Neural cell (in vitro differentiated cells): Measurements from ENCODE around the gene OR6X1. TPM values are rescaled to one million over a fixed set of nuclear protein-coding genes. Genes with fewer than 3 reads are reported as not detected.

Experiments
- H2AFZ ChIP-seq: fragments of 200-600, 300-800 bp; sonication (generic), shearing (Covaris generic); 2 replicates; pipeline ENCODE4 v1.6.0; 2014; ENCODE audit warnings: low read depth, mild to moderate bottlenecking, antibody characterized with exemption, low read length, moderate library complexity
- H3F3A ChIP-seq: fragments of 200-600 bp; shearing (Covaris generic); 2 replicates; pipeline ENCODE4 v1.6.1; 2016; ENCODE audit warnings: mild to moderate bottlenecking, moderate library complexity, mixed read lengths, antibody characterized with exemption, low read length; ENCODE audit not compliant: insufficient read depth, poor library complexity, severe bottlenecking
- H3K27ac ChIP-seq: fragments of 200-600, 300-800 bp; sonication (generic), shearing (Covaris generic); 2 replicates; pipeline ENCODE4 v1.5.1; 2014; ENCODE audit warnings: mild to moderate bottlenecking, low read length, moderate library complexity
- H3K27me3 ChIP-seq: fragments of 300-800, 200-600 bp; sonication (generic), shearing (Covaris generic); 2 replicates; pipeline ENCODE4 v1.6.0; 2014; ENCODE audit warnings: mild to moderate bottlenecking, low read depth, low read length, moderate library complexity; ENCODE audit not compliant: insufficient read depth
- H3K36me3 ChIP-seq: fragments of 300-800, 200-600 bp; sonication (generic), shearing (Covaris generic); 2 replicates; pipeline ENCODE4 v1.5.1; 2014; ENCODE audit warnings: mild to moderate bottlenecking, antibody characterized with exemption, low read length, moderate library complexity; ENCODE audit not compliant: insufficient read depth
- H3K4me2 ChIP-seq: fragments of 300-800, 200-600 bp; sonication (generic), shearing (Covaris generic); 2 replicates; pipeline ENCODE4 v1.6.0; 2014; ENCODE audit warnings: mild to moderate bottlenecking, low read length
- H3K4me3 ChIP-seq: fragments of 300-800, 200-600 bp; sonication (generic), shearing (Covaris generic); 2 replicates; pipeline ENCODE4 v1.5.1; 2014; ENCODE audit warnings: mild to moderate bottlenecking, low read length, moderate library complexity
- H3K79me2 ChIP-seq: fragments of 200-600 bp; shearing (Covaris generic); replicated peaks from 2 replicates; pipeline ENCODE4 v1.6.0; 2014; ENCODE audit warnings: mild to moderate bottlenecking, low read length, moderate library complexity; ENCODE audit not compliant: insufficient read depth
- H3K9ac ChIP-seq: fragments of 300-800, 200-600 bp; sonication (generic), shearing (Covaris generic); 2 replicates; pipeline ENCODE4 v1.6.1; 2016; ENCODE audit warnings: mild to moderate bottlenecking, low read length, mixed read lengths
- H3K9me2 ChIP-seq: fragments of 200-600 bp; shearing (Covaris generic); 2 replicates; pipeline ENCODE4 v1.6.1; 2016; ENCODE audit warnings: mild to moderate bottlenecking, low read length, mixed read lengths; ENCODE audit not compliant: insufficient read depth
- H3K9me3 ChIP-seq: fragments of 200-600, 300-800 bp; sonication (generic), shearing (Covaris generic); 2 replicates; pipeline ENCODE4 v1.6.1; 2016; ENCODE audit warnings: mild to moderate bottlenecking, mixed run types, low read length, moderate library complexity, mixed read lengths
- H4K20me1 ChIP-seq: fragments of 200-600 bp; shearing (Covaris generic); 2 replicates; pipeline ENCODE4 v1.6.1; 2016; ENCODE audit warnings: mild to moderate bottlenecking, mixed run types; ENCODE audit not compliant: insufficient read depth
- EP300 ChIP-seq: fragments of 450-650 bp; conservative IDR thresholded peaks from 2 replicates; pipeline ENCODE4 v1.6.1; 2014; ENCODE audit warnings: antibody characterized with exemption, mild to moderate bottlenecking, moderate library complexity; ENCODE audit not compliant: poor library complexity, severe bottlenecking
- EZH2 ChIP-seq: fragments of 200-600, 300-800 bp; shearing (Covaris generic), sonication (generic); IDR thresholded peaks from 2 replicates; pipeline ENCODE4 v1.6.1; 2014; ENCODE audit warnings: antibody characterized with exemption, low read length, borderline replicate concordance, mild to moderate bottlenecking; ENCODE audit not compliant: insufficient read depth, poor library complexity, severe bottlenecking
- MXI1 ChIP-seq: fragments of 450-650 bp; conservative IDR thresholded peaks from 2 replicates; pipeline ENCODE4 v1.6.1; 2014; ENCODE audit warnings: antibody characterized with exemption, mild to moderate bottlenecking; ENCODE audit not compliant: poor library complexity, severe bottlenecking
- POLR2AphosphoS5 ChIP-seq: IDR thresholded peaks from 2 replicates; pipeline ENCODE4 v1.6.1; 2012
- RAD21 ChIP-seq: fragments of 450-650 bp; conservative IDR thresholded peaks from 2 replicates; pipeline ENCODE4 v1.6.1; 2014; ENCODE audit warnings: antibody characterized with exemption, mild to moderate bottlenecking, moderate library complexity
- SMC3 ChIP-seq: fragments of 450-650 bp; conservative IDR thresholded peaks from 2 replicates; pipeline ENCODE4 v1.6.1; 2014; ENCODE audit warnings: antibody characterized with exemption, mild to moderate bottlenecking, moderate library complexity; ENCODE audit not compliant: poor library complexity
- TAF1 ChIP-seq: IDR thresholded peaks from 2 replicates; pipeline ENCODE4 v1.6.1; 2012; ENCODE audit warnings: low read depth
- polyA plus RNA-seq: library from polyadenylated mRNA; depleted of rRNA; stranded (reverse); fragments of >200 nt; gene quantifications from 2 replicates; pipeline ENCODE4 v1.2.3, GENCODE V29; 2014
- TF ChIP-seq, protein P1 (sequence below): IDR thresholded peaks from 2 replicates; pipeline ENCODE4 v1.6.1; 2012; ENCODE audit warnings: borderline replicate concordance
- TF ChIP-seq, protein P2 (sequence below): fragments of 450-650 bp; IDR thresholded peaks from 2 replicates; pipeline ENCODE4 v1.5.1; 2014; ENCODE audit warnings: antibody characterized with exemption, mild to moderate bottlenecking, moderate library complexity; ENCODE audit not compliant: poor library complexity, severe bottlenecking

The OR6X1 gene
- polyA plus RNA-seq, 1 donor from 2014 or later, result not detected

DNA sequence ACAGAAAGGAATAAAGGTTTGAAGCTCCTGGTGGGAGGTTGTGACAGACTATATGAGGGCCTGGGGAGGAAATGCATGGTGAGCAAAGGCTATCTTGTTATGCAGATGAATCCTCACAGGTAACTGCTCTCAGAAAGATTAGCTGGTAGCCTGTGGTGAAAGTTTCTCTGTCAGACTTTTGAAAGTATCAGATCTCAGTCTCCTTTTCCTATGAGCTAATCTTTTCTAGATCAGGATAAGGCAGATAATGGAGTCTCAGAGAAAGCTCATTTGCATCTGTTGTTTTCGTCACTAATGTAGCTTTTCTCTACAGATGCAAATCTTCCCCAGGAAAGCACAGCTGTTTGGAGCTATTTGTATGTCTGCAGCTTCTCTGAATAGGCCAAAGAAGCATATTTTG lies 21.0 kb upstream of the OR6X1 start:
- no peak for TF ChIP-seq RAD21
- no peak for TF ChIP-seq EP300
- TF ChIP-seq, protein P1, sequence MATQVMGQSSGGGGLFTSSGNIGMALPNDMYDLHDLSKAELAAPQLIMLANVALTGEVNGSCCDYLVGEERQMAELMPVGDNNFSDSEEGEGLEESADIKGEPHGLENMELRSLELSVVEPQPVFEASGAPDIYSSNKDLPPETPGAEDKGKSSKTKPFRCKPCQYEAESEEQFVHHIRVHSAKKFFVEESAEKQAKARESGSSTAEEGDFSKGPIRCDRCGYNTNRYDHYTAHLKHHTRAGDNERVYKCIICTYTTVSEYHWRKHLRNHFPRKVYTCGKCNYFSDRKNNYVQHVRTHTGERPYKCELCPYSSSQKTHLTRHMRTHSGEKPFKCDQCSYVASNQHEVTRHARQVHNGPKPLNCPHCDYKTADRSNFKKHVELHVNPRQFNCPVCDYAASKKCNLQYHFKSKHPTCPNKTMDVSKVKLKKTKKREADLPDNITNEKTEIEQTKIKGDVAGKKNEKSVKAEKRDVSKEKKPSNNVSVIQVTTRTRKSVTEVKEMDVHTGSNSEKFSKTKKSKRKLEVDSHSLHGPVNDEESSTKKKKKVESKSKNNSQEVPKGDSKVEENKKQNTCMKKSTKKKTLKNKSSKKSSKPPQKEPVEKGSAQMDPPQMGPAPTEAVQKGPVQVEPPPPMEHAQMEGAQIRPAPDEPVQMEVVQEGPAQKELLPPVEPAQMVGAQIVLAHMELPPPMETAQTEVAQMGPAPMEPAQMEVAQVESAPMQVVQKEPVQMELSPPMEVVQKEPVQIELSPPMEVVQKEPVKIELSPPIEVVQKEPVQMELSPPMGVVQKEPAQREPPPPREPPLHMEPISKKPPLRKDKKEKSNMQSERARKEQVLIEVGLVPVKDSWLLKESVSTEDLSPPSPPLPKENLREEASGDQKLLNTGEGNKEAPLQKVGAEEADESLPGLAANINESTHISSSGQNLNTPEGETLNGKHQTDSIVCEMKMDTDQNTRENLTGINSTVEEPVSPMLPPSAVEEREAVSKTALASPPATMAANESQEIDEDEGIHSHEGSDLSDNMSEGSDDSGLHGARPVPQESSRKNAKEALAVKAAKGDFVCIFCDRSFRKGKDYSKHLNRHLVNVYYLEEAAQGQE, result no peak
- TF ChIP-seq, protein P2, sequence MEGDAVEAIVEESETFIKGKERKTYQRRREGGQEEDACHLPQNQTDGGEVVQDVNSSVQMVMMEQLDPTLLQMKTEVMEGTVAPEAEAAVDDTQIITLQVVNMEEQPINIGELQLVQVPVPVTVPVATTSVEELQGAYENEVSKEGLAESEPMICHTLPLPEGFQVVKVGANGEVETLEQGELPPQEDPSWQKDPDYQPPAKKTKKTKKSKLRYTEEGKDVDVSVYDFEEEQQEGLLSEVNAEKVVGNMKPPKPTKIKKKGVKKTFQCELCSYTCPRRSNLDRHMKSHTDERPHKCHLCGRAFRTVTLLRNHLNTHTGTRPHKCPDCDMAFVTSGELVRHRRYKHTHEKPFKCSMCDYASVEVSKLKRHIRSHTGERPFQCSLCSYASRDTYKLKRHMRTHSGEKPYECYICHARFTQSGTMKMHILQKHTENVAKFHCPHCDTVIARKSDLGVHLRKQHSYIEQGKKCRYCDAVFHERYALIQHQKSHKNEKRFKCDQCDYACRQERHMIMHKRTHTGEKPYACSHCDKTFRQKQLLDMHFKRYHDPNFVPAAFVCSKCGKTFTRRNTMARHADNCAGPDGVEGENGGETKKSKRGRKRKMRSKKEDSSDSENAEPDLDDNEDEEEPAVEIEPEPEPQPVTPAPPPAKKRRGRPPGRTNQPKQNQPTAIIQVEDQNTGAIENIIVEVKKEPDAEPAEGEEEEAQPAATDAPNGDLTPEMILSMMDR, result no peak
- TF ChIP-seq MXI1, result no peak
- no peak for TF ChIP-seq POLR2AphosphoS5
- TF ChIP-seq EZH2, result no peak
- no peak for TF ChIP-seq TAF1
- TF ChIP-seq SMC3, result no peak
- Histone ChIP-seq H3K9ac (no peak overlapping the region), H3K36me3 (no peaks in the 10 kb centered on the region), H3K27ac (no peak overlapping the region), H3K4me3 (no peak overlapping the region), H3K9me3 (no peaks in the 10 kb centered on the region), H3K27me3 (no peaks in the 10 kb centered on the region), H2AFZ (no peak overlapping the region), H3K9me2 (no peaks in the 10 kb centered on the region), H4K20me1 (no peaks in the 10 kb centered on the region), H3K4me2 (no peak overlapping the region), H3F3A (no peaks in the 10 kb centered on the region), H3K79me2 (no peaks in the 10 kb centered on the region)

DNA sequence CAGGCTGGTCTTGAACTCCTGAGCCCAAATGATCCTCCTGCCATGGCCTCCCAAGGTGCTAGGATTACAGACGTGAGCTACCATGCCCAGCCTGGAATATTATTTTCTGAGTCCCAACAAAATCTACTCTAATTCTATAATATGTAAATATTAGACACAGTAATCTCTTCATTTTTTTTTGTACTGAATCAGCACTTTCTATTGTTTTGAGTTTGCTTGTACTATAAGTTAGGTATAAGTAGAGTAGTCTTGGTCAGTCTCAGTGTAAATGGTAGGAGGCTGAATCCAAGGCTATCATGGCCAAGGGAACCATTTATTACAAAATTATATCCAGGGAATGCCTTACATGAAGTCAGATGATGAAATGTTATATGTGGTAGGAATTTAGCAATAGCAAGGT lies 19.6 kb upstream of the OR6X1 start:
- no peaks in the 10 kb centered on the region for H4K20me1 ChIP-seq
- TF ChIP-seq, protein P1, result no peak
- TF ChIP-seq EZH2 (no peak), TAF1 (no peak), POLR2AphosphoS5 (no peak), SMC3 (no peak), MXI1 (no peak), EP300 (no peak), RAD21 (no peak)
- TF ChIP-seq, protein P2, result no peak
- no peak overlapping the region for H3K27ac ChIP-seq
- H3K36me3 ChIP-seq, result no peaks in the 10 kb centered on the region
- H3K4me3 ChIP-seq, result no peak overlapping the region
- H3K79me2 ChIP-seq, result no peaks in the 10 kb centered on the region
- H3K9ac ChIP-seq, result no peak overlapping the region
- no peak overlapping the region for H3K4me2 ChIP-seq
- no peaks in the 10 kb centered on the region for H3F3A ChIP-seq
- no peaks in the 10 kb centered on the region for H3K9me2 ChIP-seq
- no peaks in the 10 kb centered on the region for H3K9me3 ChIP-seq
- no peaks in the 10 kb centered on the region for H3K27me3 ChIP-seq
- no peak overlapping the region for H2AFZ ChIP-seq
